Measurements from ENCODE around the gene DOCK10. TPM values are rescaled to one million over a fixed set of nuclear protein-coding genes. Genes with fewer than 3 reads are reported as not detected.

DOCK10 gene
- polyA plus RNA-seq, 1 donor, result 10.3 TPM

- no peak for DNase-seq
These were observed 30.7 kb downstream of the DOCK10 start for GRCh38 chr2:225011585-225011984.

- no peak for DNase-seq
These were observed 31.5 kb downstream of the DOCK10 start for GRCh38 chr2:225010804-225011203.

- DNase-seq, result no peak
These were observed 32.5 kb downstream of the DOCK10 start for GRCh38 chr2:225009768-225010167.

- no peak for DNase-seq
These were observed 33.3 kb downstream of the DOCK10 start for GRCh38 chr2:225008935-225009334.

GRCh38 chr2:225008179-225008856, 34.0 kb downstream of the DOCK10 start:
- no peak for DNase-seq

GRCh38 chr2:225006730-225007129, 35.5 kb downstream of the DOCK10 start:
- no peak for DNase-seq

GRCh38 chr2:225004597-225004996, 37.7 kb downstream of the DOCK10 start:
- DNase-seq, result no peak

GRCh38 chr2:225002656-225003045, 39.6 kb downstream of the DOCK10 start:
- no peak for DNase-seq

- peak; percentile 68 for DNase-seq
These were observed 40.1 kb downstream of the DOCK10 start for GRCh38 chr2:225002039-225002655.

- DNase-seq, result no peak
These were observed 42.5 kb downstream of the DOCK10 start for GRCh38 chr2:224999754-225000153.

- DNase-seq, result no peak
These were observed 42.9 kb downstream of the DOCK10 start for GRCh38 chr2:224999321-224999720.

- DNase-seq, result no peak
These were observed 44.5 kb downstream of the DOCK10 start for GRCh38 chr2:224997802-224998201.

- DNase-seq, result no peak
These were observed 46.8 kb downstream of the DOCK10 start for GRCh38 chr2:224995419-224995818.

GRCh38 chr2:224994242-224994823, 47.9 kb downstream of the DOCK10 start:
- DNase-seq, result no peak

GRCh38 chr2:224990710-224991109, 51.6 kb downstream of the DOCK10 start:
- no peak for DNase-seq

GRCh38 chr2:224987733-224988132, 54.5 kb downstream of the DOCK10 start:
- DNase-seq, result no peak

- DNase-seq, result no peak
These were observed 55.8 kb downstream of the DOCK10 start for GRCh38 chr2:224986477-224986876.

- DNase-seq, result no peak
These were observed 57.6 kb downstream of the DOCK10 start for GRCh38 chr2:224984637-224985036.

GRCh38 chr2:224983712-224984554, 58.3 kb downstream of the DOCK10 start:
- no peak for DNase-seq

- DNase-seq, result no peak
These were observed 59.2 kb downstream of the DOCK10 start for GRCh38 chr2:224982910-224983711.

GRCh38 chr2:224982226-224982625, 60.0 kb downstream of the DOCK10 start:
- no peak for DNase-seq

Data from left kidney (tissue), 2 donors.